Liver (tissue), 9 donors: ENCODE data around the gene GTF2H3. TPM values are rescaled to one million over a fixed set of nuclear protein-coding genes. Genes with fewer than 3 reads are reported as not detected.

Experiments
- DNase-seq: peaks from one replicate; pipeline ENCODE4 v3.0.0-alpha.2; 2017; ENCODE audit warnings: low spot score
- H3K27ac ChIP-seq, 2 donors: one replicate each; pipeline ENCODE4 v1.7.0; 2013; ENCODE audit warnings: inconsistent platforms in 2 of 2, low read length in 2 of 2, control low read depth in 1 of 2, low read depth in 1 of 2, mild to moderate bottlenecking in 1 of 2
- H3K27me3 ChIP-seq, 4 donors: one replicate each; pipeline versions ENCODE4 v1.6.1 to v1.7.0; 2013; ENCODE audit warnings: low read length in 3 of 4, inconsistent platforms in 1 of 4, mild to moderate bottlenecking in 1 of 4, moderate library complexity in 1 of 4; ENCODE audit not compliant: control insufficient read depth in 4 of 4, insufficient read depth in 4 of 4
- H3K36me3 ChIP-seq, 4 donors: one replicate each; pipeline versions ENCODE4 v1.6.1 to v1.7.0; 2013; ENCODE audit warnings: low read length in 3 of 4, mild to moderate bottlenecking in 3 of 4, low read depth in 1 of 4, moderate library complexity in 1 of 4; ENCODE audit not compliant: control insufficient read depth in 4 of 4, insufficient read depth in 3 of 4
- H3K4me1 ChIP-seq, 4 donors: one replicate each; pipeline versions ENCODE4 v1.6.1 to v1.7.0; 2013; ENCODE audit warnings: low read length in 3 of 4, mild to moderate bottlenecking in 3 of 4, moderate library complexity in 1 of 4; ENCODE audit not compliant: control insufficient read depth in 4 of 4, insufficient read depth in 4 of 4
- H3K4me3 ChIP-seq, 3 donors: one replicate each; pipeline versions ENCODE4 v1.6.1 to v1.7.0; 2013; ENCODE audit warnings: low read length in 3 of 3, control low read depth in 1 of 3, low read depth in 1 of 3, mild to moderate bottlenecking in 1 of 3
- H3K9ac ChIP-seq, 2 donors: one replicate each; pipeline ENCODE4 v1.7.0; 2013; ENCODE audit warnings: low read length in 2 of 2, mild to moderate bottlenecking in 2 of 2, moderate library complexity in 2 of 2, control low read depth in 1 of 2, low read depth in 1 of 2
- H3K9me3 ChIP-seq, 4 donors: one replicate each; pipeline versions ENCODE4 v1.6.1 to v1.7.0; 2013; ENCODE audit warnings: low read length in 3 of 4; ENCODE audit not compliant: control insufficient read depth in 4 of 4
- EGR1 ChIP-seq, 2 donors: IDR thresholded peaks; 2 replicates each; pipeline ENCODE4 v1.6.1; 2016 to 2018; ENCODE audit warnings: antibody characterized with exemption in 2 of 2, low read depth in 2 of 2
- FOXA1 ChIP-seq: IDR thresholded peaks from 2 replicates; pipeline ENCODE4 v1.6.1; 2016; ENCODE audit warnings: antibody characterized with exemption
- FOXA2 ChIP-seq: IDR thresholded peaks from 2 replicates; pipeline ENCODE4 v1.6.1; 2016; ENCODE audit warnings: antibody characterized with exemption
- GABPA ChIP-seq, 2 donors: IDR thresholded peaks in 1 of 2; conservative IDR thresholded peaks in 1 of 2; 2 replicates each; pipeline ENCODE4 v1.6.1; 2016; ENCODE audit warnings: antibody characterized with exemption in 2 of 2, mild to moderate bottlenecking in 1 of 2, moderate library complexity in 1 of 2
- HNF4G ChIP-seq: IDR thresholded peaks from 2 replicates; pipeline ENCODE4 v1.6.1; 2016; ENCODE audit warnings: antibody characterized with exemption
- JUND ChIP-seq, 2 donors: IDR thresholded peaks; 2 replicates each; pipeline ENCODE4 v1.6.1; 2016; ENCODE audit warnings: antibody characterized with exemption in 2 of 2
- NR2F2 ChIP-seq: IDR thresholded peaks from 2 replicates; pipeline ENCODE4 v1.6.1; 2016; ENCODE audit warnings: antibody characterized with exemption
- RAD21 ChIP-seq, 2 donors: IDR thresholded peaks; 2 replicates each; pipeline ENCODE4 v1.6.1; 2016; ENCODE audit warnings: antibody characterized with exemption in 2 of 2, mild to moderate bottlenecking in 2 of 2
- RXRA ChIP-seq, 2 donors: IDR thresholded peaks; 2 replicates each; pipeline ENCODE4 v1.6.1; 2017 to 2018; ENCODE audit warnings: antibody characterized with exemption in 2 of 2, mild to moderate bottlenecking in 1 of 2
- SP1 ChIP-seq: IDR thresholded peaks from 2 replicates; pipeline ENCODE4 v1.6.1; 2018; ENCODE audit warnings: antibody characterized with exemption, mild to moderate bottlenecking
- TAF1 ChIP-seq: conservative IDR thresholded peaks from 2 replicates; pipeline ENCODE4 v1.6.1; 2016; ENCODE audit warnings: antibody characterized with exemption, mild to moderate bottlenecking
- YY1 ChIP-seq: IDR thresholded peaks from 2 replicates; pipeline ENCODE4 v1.6.1; 2016; ENCODE audit warnings: antibody characterized with exemption, mild to moderate bottlenecking
- WGBS: extraction: QIAGEN DNeasy Blood & Tissue Kit; methylation state at CpG from one replicate; pipeline ENCODE4 v1.1.7; 2013; 5-methylcytosine and 5-hydroxymethylcytosine counted together
- polyA plus RNA-seq, 2 donors: library from polyadenylated mRNA; stranded (reverse) in 1 of 2; unstranded in 1 of 2; fragments of 200-250 nt in 1 of 2; fragments of >200 nt in 1 of 2; fragmentation: Nextera tagmentation in 1 of 2; extraction: Ambion mirVana in 1 of 2; gene quantifications; one replicate each; pipeline versions ENCODE4 v1.2.1 to v1.2.3, GENCODE V29; 2013 to 2015
- total RNA-seq, 2 donors: library from RNA; depleted of rRNA; stranded (reverse); fragments of >200 nt; gene quantifications; one replicate each; pipeline ENCODE4 v1.2.3, GENCODE V29; 2014
- TF ChIP-seq, protein P1 (sequence below): IDR thresholded peaks from 2 replicates; pipeline ENCODE4 v1.6.1; 2016; ENCODE audit warnings: antibody characterized with exemption
- TF ChIP-seq, protein P2 (sequence below): IDR thresholded peaks from 2 replicates; pipeline ENCODE4 v1.6.1; 2016; ENCODE audit warnings: antibody characterized with exemption
- TF ChIP-seq, protein P3 (sequence below): IDR thresholded peaks from 2 replicates; pipeline ENCODE4 v1.6.1; 2016; ENCODE audit warnings: antibody characterized with exemption, mild to moderate bottlenecking
- TF ChIP-seq, protein P4 (sequence below): fragments of 150-350 bp; IDR thresholded peaks from 2 replicates; pipeline ENCODE4 v1.5.1; 2017; ENCODE audit warnings: improper control_type of control experiment, low read depth, low read length; ENCODE audit not compliant: missing input control
- TF ChIP-seq, protein P5 (sequence below): IDR thresholded peaks from 2 replicates; pipeline ENCODE4 v1.6.1; 2016; ENCODE audit warnings: antibody characterized with exemption
- donor health status: healthy.
- donor health status: healthy.
- donor health status: healthy.
- donor health status: healthy.
- donor health status: healthy.

GTF2H3 gene
- total and polyA plus RNA-seq, 4 donors = 5.8 to 18.3 (median 13.2) TPM

DNA sequence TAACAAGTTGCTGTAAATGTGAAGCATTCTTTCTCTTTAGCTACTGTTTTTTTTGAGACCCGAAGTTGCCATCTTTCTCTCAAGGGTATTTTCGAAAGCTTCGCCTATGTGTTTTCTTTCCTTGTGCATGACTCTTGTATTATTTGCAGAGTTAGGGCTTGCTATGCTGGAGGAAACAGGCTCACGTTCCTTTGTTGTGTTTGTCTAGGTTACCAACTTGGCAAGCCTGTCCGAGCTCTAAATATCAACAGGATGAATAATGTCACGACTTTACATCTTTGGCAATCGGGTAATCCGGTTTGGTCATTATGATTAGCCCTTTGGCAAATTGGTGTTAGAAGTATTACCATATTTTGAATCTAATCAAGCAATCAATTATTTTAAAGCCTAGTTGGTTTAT, 62.6 kb downstream of the GTF2H3 start (continued):
- TF ChIP-seq RXRA (IDR thresholded peaks at IDR 0.05) (no peak), NR2F2 (no peak), EGR1 (IDR thresholded peaks at IDR 0.05; ENCODE audit: low read depth in 2 of 2) (no peak), YY1 (no peak), FOXA1 (no peak), RAD21 (IDR thresholded peaks at IDR 0.05) (no peak)

DNA sequence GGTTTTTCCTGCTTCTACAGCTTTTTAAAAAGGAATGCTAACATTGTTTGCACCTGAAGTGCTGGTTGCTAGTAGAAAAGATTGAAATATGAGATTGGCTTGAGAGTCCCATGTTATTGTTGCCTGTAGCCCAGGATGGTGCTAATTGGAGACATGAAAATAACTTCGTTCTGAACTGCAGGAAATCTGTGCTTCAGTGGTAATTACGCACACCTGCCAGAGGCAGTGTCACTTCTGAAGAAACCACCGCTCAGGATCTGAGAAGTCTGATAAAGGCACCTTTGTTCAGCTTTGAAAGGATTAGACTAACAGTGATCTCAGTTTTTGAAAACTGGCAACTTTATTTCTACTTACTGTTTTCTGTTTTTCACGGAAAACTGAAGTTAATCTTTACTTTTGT, 63.0 kb downstream of the GTF2H3 start:
- 88% methylated on average over 4 of the region's 4 CpGs for WGBS
- TF ChIP-seq, protein P1, sequence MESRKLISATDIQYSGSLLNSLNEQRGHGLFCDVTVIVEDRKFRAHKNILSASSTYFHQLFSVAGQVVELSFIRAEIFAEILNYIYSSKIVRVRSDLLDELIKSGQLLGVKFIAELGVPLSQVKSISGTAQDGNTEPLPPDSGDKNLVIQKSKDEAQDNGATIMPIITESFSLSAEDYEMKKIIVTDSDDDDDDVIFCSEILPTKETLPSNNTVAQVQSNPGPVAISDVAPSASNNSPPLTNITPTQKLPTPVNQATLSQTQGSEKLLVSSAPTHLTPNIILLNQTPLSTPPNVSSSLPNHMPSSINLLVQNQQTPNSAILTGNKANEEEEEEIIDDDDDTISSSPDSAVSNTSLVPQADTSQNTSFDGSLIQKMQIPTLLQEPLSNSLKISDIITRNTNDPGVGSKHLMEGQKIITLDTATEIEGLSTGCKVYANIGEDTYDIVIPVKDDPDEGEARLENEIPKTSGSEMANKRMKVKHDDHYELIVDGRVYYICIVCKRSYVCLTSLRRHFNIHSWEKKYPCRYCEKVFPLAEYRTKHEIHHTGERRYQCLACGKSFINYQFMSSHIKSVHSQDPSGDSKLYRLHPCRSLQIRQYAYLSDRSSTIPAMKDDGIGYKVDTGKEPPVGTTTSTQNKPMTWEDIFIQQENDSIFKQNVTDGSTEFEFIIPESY = no peak
- TF ChIP-seq, protein P2, sequence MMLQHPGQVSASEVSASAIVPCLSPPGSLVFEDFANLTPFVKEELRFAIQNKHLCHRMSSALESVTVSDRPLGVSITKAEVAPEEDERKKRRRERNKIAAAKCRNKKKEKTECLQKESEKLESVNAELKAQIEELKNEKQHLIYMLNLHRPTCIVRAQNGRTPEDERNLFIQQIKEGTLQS = no peak
- TF ChIP-seq, protein P3, sequence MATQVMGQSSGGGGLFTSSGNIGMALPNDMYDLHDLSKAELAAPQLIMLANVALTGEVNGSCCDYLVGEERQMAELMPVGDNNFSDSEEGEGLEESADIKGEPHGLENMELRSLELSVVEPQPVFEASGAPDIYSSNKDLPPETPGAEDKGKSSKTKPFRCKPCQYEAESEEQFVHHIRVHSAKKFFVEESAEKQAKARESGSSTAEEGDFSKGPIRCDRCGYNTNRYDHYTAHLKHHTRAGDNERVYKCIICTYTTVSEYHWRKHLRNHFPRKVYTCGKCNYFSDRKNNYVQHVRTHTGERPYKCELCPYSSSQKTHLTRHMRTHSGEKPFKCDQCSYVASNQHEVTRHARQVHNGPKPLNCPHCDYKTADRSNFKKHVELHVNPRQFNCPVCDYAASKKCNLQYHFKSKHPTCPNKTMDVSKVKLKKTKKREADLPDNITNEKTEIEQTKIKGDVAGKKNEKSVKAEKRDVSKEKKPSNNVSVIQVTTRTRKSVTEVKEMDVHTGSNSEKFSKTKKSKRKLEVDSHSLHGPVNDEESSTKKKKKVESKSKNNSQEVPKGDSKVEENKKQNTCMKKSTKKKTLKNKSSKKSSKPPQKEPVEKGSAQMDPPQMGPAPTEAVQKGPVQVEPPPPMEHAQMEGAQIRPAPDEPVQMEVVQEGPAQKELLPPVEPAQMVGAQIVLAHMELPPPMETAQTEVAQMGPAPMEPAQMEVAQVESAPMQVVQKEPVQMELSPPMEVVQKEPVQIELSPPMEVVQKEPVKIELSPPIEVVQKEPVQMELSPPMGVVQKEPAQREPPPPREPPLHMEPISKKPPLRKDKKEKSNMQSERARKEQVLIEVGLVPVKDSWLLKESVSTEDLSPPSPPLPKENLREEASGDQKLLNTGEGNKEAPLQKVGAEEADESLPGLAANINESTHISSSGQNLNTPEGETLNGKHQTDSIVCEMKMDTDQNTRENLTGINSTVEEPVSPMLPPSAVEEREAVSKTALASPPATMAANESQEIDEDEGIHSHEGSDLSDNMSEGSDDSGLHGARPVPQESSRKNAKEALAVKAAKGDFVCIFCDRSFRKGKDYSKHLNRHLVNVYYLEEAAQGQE = no peak
- TF ChIP-seq GABPA (IDR thresholded peaks at IDR 0.05 in 1 of 2, conservative IDR thresholded peaks at IDR 0.05 in 1 of 2) = no peak
- TF ChIP-seq FOXA2 = no peak
- TF ChIP-seq, protein P4, sequence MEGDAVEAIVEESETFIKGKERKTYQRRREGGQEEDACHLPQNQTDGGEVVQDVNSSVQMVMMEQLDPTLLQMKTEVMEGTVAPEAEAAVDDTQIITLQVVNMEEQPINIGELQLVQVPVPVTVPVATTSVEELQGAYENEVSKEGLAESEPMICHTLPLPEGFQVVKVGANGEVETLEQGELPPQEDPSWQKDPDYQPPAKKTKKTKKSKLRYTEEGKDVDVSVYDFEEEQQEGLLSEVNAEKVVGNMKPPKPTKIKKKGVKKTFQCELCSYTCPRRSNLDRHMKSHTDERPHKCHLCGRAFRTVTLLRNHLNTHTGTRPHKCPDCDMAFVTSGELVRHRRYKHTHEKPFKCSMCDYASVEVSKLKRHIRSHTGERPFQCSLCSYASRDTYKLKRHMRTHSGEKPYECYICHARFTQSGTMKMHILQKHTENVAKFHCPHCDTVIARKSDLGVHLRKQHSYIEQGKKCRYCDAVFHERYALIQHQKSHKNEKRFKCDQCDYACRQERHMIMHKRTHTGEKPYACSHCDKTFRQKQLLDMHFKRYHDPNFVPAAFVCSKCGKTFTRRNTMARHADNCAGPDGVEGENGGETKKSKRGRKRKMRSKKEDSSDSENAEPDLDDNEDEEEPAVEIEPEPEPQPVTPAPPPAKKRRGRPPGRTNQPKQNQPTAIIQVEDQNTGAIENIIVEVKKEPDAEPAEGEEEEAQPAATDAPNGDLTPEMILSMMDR = no peak
- Histone ChIP-seq H3K27ac (no peak overlapping the region), H3K9me3 (no peaks in the 10 kb centered on the region), H3K36me3 (peaks cover 0 to 2% (median 0%) of the 10 kb centered on the region in 4 donors), H3K4me1 (no peaks in the 10 kb centered on the region), H3K9ac (no peak overlapping the region), H3K4me3 (no peak overlapping the region), H3K27me3 (no peaks in the 10 kb centered on the region)
- DNase-seq = no peak

DNA sequence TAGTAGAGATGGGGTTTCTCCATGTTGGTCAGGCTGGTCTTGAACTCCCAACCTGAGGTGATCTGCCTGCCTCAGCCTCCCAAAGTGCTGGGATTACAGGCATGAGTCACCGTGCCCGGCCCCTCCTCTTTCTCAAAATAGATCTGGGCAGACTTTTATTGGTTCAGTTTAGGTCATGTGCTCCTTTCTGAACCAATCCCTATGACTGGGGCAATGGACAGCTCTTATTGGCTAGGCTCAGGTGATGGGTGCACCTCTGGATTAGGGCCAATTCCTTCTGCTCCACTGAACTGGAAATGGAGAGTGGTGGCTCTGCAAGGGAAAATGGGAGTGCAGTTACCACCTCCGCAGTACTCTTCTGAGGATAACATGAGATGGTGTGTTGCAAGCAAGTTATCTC, 72.3 kb downstream of the GTF2H3 start:
- no peaks in the 10 kb centered on the region for H3K27me3 ChIP-seq
- no peaks in the 10 kb centered on the region for H3K9me3 ChIP-seq
- no peak overlapping the region for H3K27ac ChIP-seq
- no peak overlapping the region for H3K4me3 ChIP-seq
- H3K4me1 ChIP-seq = no peaks in the 10 kb centered on the region
- no peak overlapping the region for H3K9ac ChIP-seq
- TF ChIP-seq, protein P2 = no peak
- TF ChIP-seq TAF1 = no peak
- no peak for TF ChIP-seq SP1
- TF ChIP-seq, protein P1 = no peak
- no peak for TF ChIP-seq JUND (IDR thresholded peaks at IDR 0.05)
- TF ChIP-seq GABPA (IDR thresholded peaks at IDR 0.05 in 1 of 2, conservative IDR thresholded peaks at IDR 0.05 in 1 of 2) = no peak
- TF ChIP-seq, protein P4 = no peak
- no peak for TF ChIP-seq HNF4G
- no peak for TF ChIP-seq FOXA2
- TF ChIP-seq FOXA1 = no peak
- no peak for TF ChIP-seq YY1
- no peak for TF ChIP-seq RXRA (IDR thresholded peaks at IDR 0.05)
- TF ChIP-seq, protein P5, sequence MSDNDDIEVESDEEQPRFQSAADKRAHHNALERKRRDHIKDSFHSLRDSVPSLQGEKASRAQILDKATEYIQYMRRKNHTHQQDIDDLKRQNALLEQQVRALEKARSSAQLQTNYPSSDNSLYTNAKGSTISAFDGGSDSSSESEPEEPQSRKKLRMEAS = no peak
- H3K36me3 ChIP-seq = peaks cover 0 to 2% (median 0%) of the 10 kb centered on the region in 4 donors
- WGBS = 89% methylated on average over 3 of the region's 3 CpGs
- DNase-seq = no peak
